ENCODE data around the gene AKR1B1.

AKR1B1 gene

DNA sequence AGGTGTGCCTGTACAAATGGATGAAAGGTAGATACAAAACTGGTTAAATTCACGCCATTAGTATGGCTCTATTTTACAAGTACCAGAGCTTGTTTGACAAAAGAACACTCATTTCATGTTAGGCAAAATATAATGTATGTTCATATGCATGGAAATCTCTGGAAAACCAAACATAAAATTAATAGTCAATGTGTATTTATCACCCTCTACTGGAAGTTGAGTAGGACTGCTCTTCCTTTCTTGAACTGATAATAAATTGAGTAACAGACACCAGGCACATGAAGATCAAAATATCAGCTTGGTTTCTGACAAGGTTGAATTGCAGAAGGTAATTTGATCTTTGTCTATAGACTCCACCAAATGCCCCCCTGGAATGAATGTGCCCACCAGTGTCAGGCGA lies 19.8 kb upstream of the AKR1B1 start:
- no peak overlapping the region for H3K4me3 Mint-ChIP-seq
- no peak for ATAC-seq
- peaks cover 3% of the 10 kb centered on the region for H3K27me3 Mint-ChIP-seq
- no peaks in the 10 kb centered on the region for H3K36me3 Mint-ChIP-seq
- no peak overlapping the region for H3K27ac Mint-ChIP-seq
- H3K4me1 Mint-ChIP-seq = no peaks in the 10 kb centered on the region
- H3K9me3 Mint-ChIP-seq = no peaks in the 10 kb centered on the region

- H3K27me3 Mint-ChIP-seq = no peaks in the 10 kb centered on the region
- H3K4me3 Mint-ChIP-seq = no peak overlapping the region
- no peaks in the 10 kb centered on the region for H3K9me3 Mint-ChIP-seq
- H3K4me1 Mint-ChIP-seq = no peaks in the 10 kb centered on the region
- no peak overlapping the region for H3K27ac Mint-ChIP-seq
- H3K36me3 Mint-ChIP-seq = no peaks in the 10 kb centered on the region
- no peak for ATAC-seq
Observed at GRCh38 chr7:134477954-134478353, 19.1 kb upstream of the AKR1B1 start.

- H3K4me3 Mint-ChIP-seq = no peak overlapping the region
- no peaks in the 10 kb centered on the region for H3K27me3 Mint-ChIP-seq
- H3K27ac Mint-ChIP-seq = no peak overlapping the region
- no peak for ATAC-seq
- no peaks in the 10 kb centered on the region for H3K36me3 Mint-ChIP-seq
- H3K9me3 Mint-ChIP-seq = no peaks in the 10 kb centered on the region
- H3K4me1 Mint-ChIP-seq = no peaks in the 10 kb centered on the region
Observed at GRCh38 chr7:134476044-134476443, 17.1 kb upstream of the AKR1B1 start.

- ATAC-seq = no peak
- H3K4me1 Mint-ChIP-seq = no peaks in the 10 kb centered on the region
- no peaks in the 10 kb centered on the region for H3K27me3 Mint-ChIP-seq
- H3K9me3 Mint-ChIP-seq = no peaks in the 10 kb centered on the region
- H3K36me3 Mint-ChIP-seq = no peaks in the 10 kb centered on the region
- H3K4me3 Mint-ChIP-seq = no peak overlapping the region
- no peak overlapping the region for H3K27ac Mint-ChIP-seq
Observed at GRCh38 chr7:134474828-134475227, 15.9 kb upstream of the AKR1B1 start.

DNA sequence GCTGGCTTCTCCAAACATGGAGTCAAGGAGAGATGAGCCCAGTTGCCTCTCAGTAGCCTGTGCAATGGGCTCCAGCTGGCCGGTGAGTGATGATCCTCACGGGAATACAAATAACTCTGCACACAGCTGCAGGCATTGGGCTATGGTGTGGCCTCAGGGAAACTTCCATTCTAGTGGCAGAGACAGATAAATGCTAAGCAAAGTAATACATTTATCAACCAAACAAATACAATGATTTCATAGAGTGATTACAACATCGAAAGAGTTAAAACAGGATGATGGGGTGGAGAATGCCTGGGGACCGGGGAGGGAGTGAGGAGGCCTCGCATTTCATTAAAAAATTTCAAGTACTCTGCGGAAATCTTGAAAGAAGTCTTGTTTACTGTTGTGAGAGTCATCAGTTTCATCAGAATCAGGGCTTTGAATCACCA lies 15.0 kb upstream of the AKR1B1 start:
- H3K9me3 Mint-ChIP-seq = no peaks in the 10 kb centered on the region
- no peaks in the 10 kb centered on the region for H3K4me1 Mint-ChIP-seq
- no peaks in the 10 kb centered on the region for H3K27me3 Mint-ChIP-seq
- ATAC-seq = no peak
- H3K36me3 Mint-ChIP-seq = no peaks in the 10 kb centered on the region
- H3K4me3 Mint-ChIP-seq = no peak overlapping the region
- no peak overlapping the region for H3K27ac Mint-ChIP-seq

GRCh38 chr7:134472572-134473244 lies 13.8 kb upstream of the AKR1B1 start:
- no peaks in the 10 kb centered on the region for H3K9me3 Mint-ChIP-seq
- no peaks in the 10 kb centered on the region for H3K27me3 Mint-ChIP-seq
- H3K36me3 Mint-ChIP-seq = no peaks in the 10 kb centered on the region
- H3K27ac Mint-ChIP-seq = no peak overlapping the region
- no peak for ATAC-seq
- no peak overlapping the region for H3K4me3 Mint-ChIP-seq
- H3K4me1 Mint-ChIP-seq = no peaks in the 10 kb centered on the region

DNA sequence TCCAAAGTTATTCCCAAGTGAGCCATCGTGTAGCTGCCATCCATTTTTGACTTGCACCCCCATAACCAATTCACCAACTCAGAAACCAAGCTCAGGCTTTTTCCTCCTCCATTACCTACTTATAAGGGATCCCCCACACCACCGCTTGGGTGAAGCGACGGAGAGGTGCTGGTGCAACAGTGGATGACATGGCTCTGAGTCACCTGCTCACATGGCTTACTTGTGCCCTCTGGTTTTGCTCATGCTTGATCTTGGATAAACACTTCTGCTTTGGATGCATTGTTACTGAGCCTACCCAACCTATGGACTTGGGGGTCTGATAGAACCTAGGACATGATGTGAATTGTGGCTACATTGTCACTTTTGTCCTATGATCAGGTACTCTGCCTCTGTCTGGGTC lies 12.0 kb upstream of the AKR1B1 start:
- H3K27me3 Mint-ChIP-seq = no peaks in the 10 kb centered on the region
- peak; percentile 24 for ATAC-seq
- H3K4me1 Mint-ChIP-seq = no peaks in the 10 kb centered on the region
- no peak overlapping the region for H3K4me3 Mint-ChIP-seq
- H3K36me3 Mint-ChIP-seq = no peaks in the 10 kb centered on the region
- H3K27ac Mint-ChIP-seq = no peak overlapping the region
- H3K9me3 Mint-ChIP-seq = no peaks in the 10 kb centered on the region

- Mint-ChIP-seq H3K4me1 (peaks cover 5% of the 10 kb centered on the region), H3K27me3 (no peaks in the 10 kb centered on the region), H3K9me3 (peaks cover 7% of the 10 kb centered on the region), H3K36me3 (peaks cover 8% of the 10 kb centered on the region), H3K4me3 (no peak overlapping the region), H3K27ac (no peak overlapping the region)
- ATAC-seq = no peak
Observed at GRCh38 chr7:134469622-134470021, 10.7 kb upstream of the AKR1B1 start.

DNA sequence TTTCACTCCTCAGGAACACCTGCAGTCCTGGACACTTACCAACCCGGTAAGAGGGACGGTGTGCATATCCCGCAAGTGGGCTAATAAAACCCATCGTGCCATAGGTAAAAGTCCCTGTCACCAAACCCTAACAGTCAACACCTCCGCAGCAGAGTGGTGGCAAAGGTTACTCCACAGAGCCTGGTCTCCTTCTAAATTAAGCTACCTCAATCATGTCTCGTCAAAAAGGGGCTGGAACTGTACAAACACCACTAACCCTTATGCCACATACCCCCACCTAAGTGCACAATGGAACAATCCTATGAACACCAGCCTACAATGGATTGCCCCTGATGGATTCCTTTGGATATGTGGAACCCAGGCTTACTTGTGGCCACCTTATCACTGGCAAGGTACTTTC lies 9.6 kb upstream of the AKR1B1 start:
- Mint-ChIP-seq H3K36me3 (peaks cover 12% of the 10 kb centered on the region), H3K27me3 (no peaks in the 10 kb centered on the region), H3K4me3 (no peak overlapping the region), H3K4me1 (peaks cover 5% of the 10 kb centered on the region), H3K9me3 (peaks cover 15% of the 10 kb centered on the region), H3K27ac (no peak overlapping the region)
- no peak for ATAC-seq

DNA sequence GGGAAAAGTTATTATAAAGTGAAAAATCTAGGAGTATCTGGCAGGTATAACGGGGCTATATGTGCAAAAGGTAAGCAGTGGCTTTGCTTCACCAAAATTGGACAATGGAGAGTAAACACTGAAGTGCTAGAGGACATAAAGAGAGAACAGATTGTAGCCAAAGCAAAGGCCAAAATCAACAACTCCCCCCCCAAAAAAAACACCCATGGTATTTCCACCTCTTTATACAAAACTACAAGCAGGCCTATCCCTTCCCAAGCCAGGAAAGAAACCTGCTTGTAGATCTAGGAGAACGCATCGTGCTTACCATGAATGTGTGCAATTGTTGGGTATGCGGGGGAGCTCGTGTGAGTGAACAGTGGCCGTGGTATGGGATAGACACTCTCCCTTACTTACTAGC lies 9.2 kb upstream of the AKR1B1 start:
- ATAC-seq = no peak
- Mint-ChIP-seq H3K9me3 (peaks cover 15% of the 10 kb centered on the region), H3K4me3 (no peak overlapping the region), H3K27me3 (no peaks in the 10 kb centered on the region), H3K36me3 (peaks cover 12% of the 10 kb centered on the region), H3K4me1 (peaks cover 5% of the 10 kb centered on the region), H3K27ac (no peak overlapping the region)

DNA sequence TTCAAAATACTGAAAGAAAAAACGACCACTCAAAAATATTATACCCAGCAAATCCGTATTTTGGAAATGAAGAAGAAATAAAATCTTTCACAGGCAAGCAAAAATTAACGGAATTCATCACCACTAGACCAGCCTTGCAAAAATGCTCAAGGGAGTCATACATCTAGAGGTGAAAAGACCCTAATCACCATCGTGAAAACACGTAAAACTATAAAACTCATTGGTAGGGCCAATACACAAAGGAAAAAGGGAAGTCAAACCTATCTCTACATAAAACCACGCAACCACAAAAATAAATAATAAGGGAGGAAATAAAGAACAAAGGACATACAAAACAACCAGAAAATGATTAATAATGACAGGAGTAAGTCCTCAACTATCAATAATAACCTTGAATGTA lies 6.6 kb upstream of the AKR1B1 start:
- H3K27me3 Mint-ChIP-seq = no peaks in the 10 kb centered on the region
- no peak for ATAC-seq
- H3K36me3 Mint-ChIP-seq = peaks cover 12% of the 10 kb centered on the region
- H3K4me1 Mint-ChIP-seq = peaks cover 5% of the 10 kb centered on the region
- no peak overlapping the region for H3K27ac Mint-ChIP-seq
- peaks cover 15% of the 10 kb centered on the region for H3K9me3 Mint-ChIP-seq
- H3K4me3 Mint-ChIP-seq = no peak overlapping the region

DNA sequence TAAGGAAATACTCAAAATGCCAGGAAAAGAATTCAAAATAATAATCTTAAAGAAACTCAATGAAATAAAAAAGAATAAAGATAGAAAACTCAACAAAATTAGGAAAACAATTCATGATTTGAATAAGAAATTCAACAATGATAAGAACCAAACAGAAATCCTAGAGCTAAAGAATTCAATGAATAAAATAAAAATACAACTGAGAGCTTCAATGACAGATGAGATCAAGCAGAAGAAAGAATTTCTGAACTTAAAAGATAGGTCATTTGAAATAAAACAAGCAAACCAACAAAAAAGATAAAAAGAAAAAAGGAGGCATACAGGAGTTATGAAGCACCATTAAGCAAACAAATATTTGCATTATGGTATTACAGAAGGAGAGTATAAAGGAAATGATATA lies 5.6 kb upstream of the AKR1B1 start:
- Mint-ChIP-seq H3K27me3 (no peaks in the 10 kb centered on the region), H3K36me3 (peaks cover 12% of the 10 kb centered on the region), H3K27ac (no peak overlapping the region), H3K9me3 (peaks cover 15% of the 10 kb centered on the region), H3K4me3 (no peak overlapping the region), H3K4me1 (peaks cover 13% of the 10 kb centered on the region)
- ATAC-seq = no peak

- ATAC-seq = no peak
- Mint-ChIP-seq H3K27me3 (no peaks in the 10 kb centered on the region), H3K9me3 (peaks cover 15% of the 10 kb centered on the region), H3K4me1 (peaks cover 16% of the 10 kb centered on the region), H3K4me3 (no peak overlapping the region), H3K36me3 (peaks cover 12% of the 10 kb centered on the region), H3K27ac (no peak overlapping the region)
Observed at GRCh38 chr7:134463751-134464150, 4.9 kb upstream of the AKR1B1 start.

DNA sequence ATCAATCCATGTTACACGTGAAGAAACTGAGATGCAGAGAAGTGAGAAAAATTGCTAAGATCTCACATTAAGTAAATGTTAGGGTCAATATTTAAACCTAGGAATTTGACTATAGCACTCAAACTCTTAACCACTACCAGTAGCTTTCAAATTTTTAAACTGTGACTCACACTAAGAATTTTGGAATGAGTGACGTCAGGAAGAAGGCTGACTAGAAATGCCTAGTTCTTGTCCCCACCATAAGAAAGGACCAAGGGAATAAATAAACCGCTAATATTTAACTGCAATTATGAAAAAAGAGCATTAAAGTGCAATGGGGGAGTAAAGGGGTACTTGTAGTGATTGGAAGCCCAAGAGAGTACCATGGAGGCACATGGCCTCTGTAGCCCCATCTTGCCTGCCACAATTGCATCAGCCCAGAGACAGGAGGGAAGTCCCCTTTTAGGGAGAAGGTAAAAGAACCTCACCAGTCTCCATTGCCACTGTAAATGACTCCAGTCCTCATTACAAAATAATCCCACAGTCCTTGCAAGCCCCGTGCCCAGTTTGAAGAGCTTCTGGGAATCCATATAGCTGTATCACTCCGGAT lies 3.5 kb upstream of the AKR1B1 start:
- Mint-ChIP-seq H3K36me3 (peaks cover 12% of the 10 kb centered on the region), H3K27me3 (no peaks in the 10 kb centered on the region), H3K4me1 (peaks cover 27% of the 10 kb centered on the region), H3K27ac (no peak overlapping the region), H3K4me3 (no peak overlapping the region), H3K9me3 (peaks cover 15% of the 10 kb centered on the region)
- no peak for ATAC-seq

- Mint-ChIP-seq H3K4me1 (peaks cover 29% of the 10 kb centered on the region), H3K27ac (no peak overlapping the region), H3K27me3 (no peaks in the 10 kb centered on the region), H3K4me3 (no peak overlapping the region), H3K9me3 (peaks cover 15% of the 10 kb centered on the region), H3K36me3 (peaks cover 12% of the 10 kb centered on the region)
- no peak for ATAC-seq
Observed at GRCh38 chr7:134461916-134462315, 3.0 kb upstream of the AKR1B1 start.

GRCh38 chr7:134459981-134460380 lies 1.1 kb upstream of the AKR1B1 start:
- H3K9me3 Mint-ChIP-seq = peaks cover 9% of the 10 kb centered on the region
- H3K4me3 Mint-ChIP-seq = no peak overlapping the region
- ATAC-seq = no peak

More at GRCh38 chr7:134459981-134460380, 1.1 kb upstream of the AKR1B1 start:
- no peaks in the 10 kb centered on the region for H3K27me3 Mint-ChIP-seq
- peaks cover 16% of the 10 kb centered on the region for H3K36me3 Mint-ChIP-seq
- H3K27ac Mint-ChIP-seq = no peak overlapping the region
- peaks cover 32% of the 10 kb centered on the region for H3K4me1 Mint-ChIP-seq

All from stimulated activated memory B cell treated with anti-CD40 and anti-IgM and Interleukin-4, amounts not matched to agents 10 μg/mL and 1 μg/mL and 100 μg/mL, for 72 hours (primary cell).